ENCODE measurements around the gene MIX23. TPM values are rescaled to one million over a fixed set of nuclear protein-coding genes. Genes with fewer than 3 reads are reported as not detected.

The MIX23 gene
- total RNA-seq, 1 donor from 2014 or later, result 46.6 TPM

DNA sequence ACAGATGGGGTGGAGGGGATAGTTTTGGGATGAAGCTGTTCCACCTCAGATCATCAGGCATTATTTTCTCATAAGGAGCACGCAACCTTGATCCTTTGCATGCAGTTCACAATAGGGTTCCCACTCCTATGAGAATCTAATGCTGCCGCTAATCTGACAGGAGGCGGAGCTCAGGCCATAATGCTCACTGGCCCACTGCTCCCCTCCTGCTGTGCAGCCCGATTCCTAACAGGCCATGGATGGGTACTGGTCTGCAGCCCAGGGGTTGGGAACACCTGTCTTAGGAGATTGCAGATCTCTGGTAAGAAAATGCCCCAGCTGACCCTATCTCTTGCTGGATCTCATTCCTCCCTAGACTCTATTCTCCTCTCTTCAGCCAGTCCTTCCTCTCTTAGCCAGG, 51.1 kb downstream of the MIX23 start:
- Histone ChIP-seq H3K27me3 (ENCODE audit: insufficient read depth, low read length) (no peaks in the 10 kb centered on the region), H3K9ac (ENCODE audit: low read length) (no peak overlapping the region), H3K27ac (ENCODE audit: low read depth, low read length) (no peak overlapping the region), H4K20me1 (ENCODE audit: insufficient read depth, low read length) (no peaks in the 10 kb centered on the region), H3K4me2 (ENCODE audit: low read length) (no peak overlapping the region), H3K4me1 (ENCODE audit: insufficient read depth, low read length) (no peaks in the 10 kb centered on the region), H3K79me2 (ENCODE audit: insufficient read depth, low read length) (no peaks in the 10 kb centered on the region), H3K9me3 (ENCODE audit: insufficient read depth, low read depth, low read length) (no peaks in the 10 kb centered on the region), H3K4me3 (ENCODE audit: insufficient read depth, low read depth, low read length) (no peak overlapping the region), H3K36me3 (ENCODE audit: insufficient read depth, low read length) (no peaks in the 10 kb centered on the region), H2AFZ (ENCODE audit: low read depth, low read length) (no peak overlapping the region)
- DNase-seq (ENCODE audit: low read depth) (no peak), FAIRE-seq (no peak)
- Mint-ChIP-seq H3K9me3 (ENCODE audit: unreplicated experiment) (no peaks in the 10 kb centered on the region), H3K4me1 (ENCODE audit: low read depth, unreplicated experiment) (no peaks in the 10 kb centered on the region), H3K4me3 (ENCODE audit: unreplicated experiment) (no peak overlapping the region), H3K36me3 (ENCODE audit: low read depth, unreplicated experiment) (no peaks in the 10 kb centered on the region), H3K27ac (ENCODE audit: unreplicated experiment) (no peak overlapping the region), H3K27me3 (ENCODE audit: low read depth, unreplicated experiment) (peaks cover 11% of the 10 kb centered on the region)
- TF ChIP-seq, protein P1, sequence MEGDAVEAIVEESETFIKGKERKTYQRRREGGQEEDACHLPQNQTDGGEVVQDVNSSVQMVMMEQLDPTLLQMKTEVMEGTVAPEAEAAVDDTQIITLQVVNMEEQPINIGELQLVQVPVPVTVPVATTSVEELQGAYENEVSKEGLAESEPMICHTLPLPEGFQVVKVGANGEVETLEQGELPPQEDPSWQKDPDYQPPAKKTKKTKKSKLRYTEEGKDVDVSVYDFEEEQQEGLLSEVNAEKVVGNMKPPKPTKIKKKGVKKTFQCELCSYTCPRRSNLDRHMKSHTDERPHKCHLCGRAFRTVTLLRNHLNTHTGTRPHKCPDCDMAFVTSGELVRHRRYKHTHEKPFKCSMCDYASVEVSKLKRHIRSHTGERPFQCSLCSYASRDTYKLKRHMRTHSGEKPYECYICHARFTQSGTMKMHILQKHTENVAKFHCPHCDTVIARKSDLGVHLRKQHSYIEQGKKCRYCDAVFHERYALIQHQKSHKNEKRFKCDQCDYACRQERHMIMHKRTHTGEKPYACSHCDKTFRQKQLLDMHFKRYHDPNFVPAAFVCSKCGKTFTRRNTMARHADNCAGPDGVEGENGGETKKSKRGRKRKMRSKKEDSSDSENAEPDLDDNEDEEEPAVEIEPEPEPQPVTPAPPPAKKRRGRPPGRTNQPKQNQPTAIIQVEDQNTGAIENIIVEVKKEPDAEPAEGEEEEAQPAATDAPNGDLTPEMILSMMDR (IDR thresholded peaks at IDR 0.05; ENCODE audit: insufficient read depth, low read depth, low read length), result no peak
- no peak for TF ChIP-seq EZH2 (IDR thresholded peaks at IDR 0.05; ENCODE audit: insufficient read depth, low read length)

DNA sequence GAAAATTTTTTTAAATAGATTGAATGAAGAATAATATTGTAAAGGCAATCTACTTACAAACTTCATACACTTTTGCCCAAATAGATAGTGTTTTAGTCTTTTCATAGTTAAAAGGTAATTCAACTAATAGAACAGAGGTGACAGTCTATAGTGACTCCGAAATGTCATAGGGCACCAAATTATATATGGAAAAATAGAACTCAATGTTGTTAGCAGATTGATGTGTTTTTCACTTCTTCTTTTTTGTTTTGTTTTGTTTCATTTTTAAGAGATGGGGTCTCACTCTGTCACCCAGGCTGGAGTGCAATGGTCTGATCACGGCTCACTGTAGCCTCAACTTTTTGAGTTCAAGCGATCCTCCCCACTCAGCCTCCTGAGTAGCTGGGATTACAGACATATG, 57.3 kb downstream of the MIX23 start:
- no peaks in the 10 kb centered on the region for H3K36me3 ChIP-seq (ENCODE audit: insufficient read depth, low read length)
- H3K9me3 ChIP-seq (ENCODE audit: insufficient read depth, low read depth, low read length), result no peaks in the 10 kb centered on the region
- no peaks in the 10 kb centered on the region for H3K4me1 ChIP-seq (ENCODE audit: insufficient read depth, low read length)
- H3K27ac ChIP-seq (ENCODE audit: low read depth, low read length), result no peak overlapping the region
- Mint-ChIP-seq H3K27ac (ENCODE audit: unreplicated experiment) (no peak overlapping the region), H3K4me1 (ENCODE audit: low read depth, unreplicated experiment) (no peaks in the 10 kb centered on the region), H3K4me3 (ENCODE audit: unreplicated experiment) (no peak overlapping the region), H3K27me3 (ENCODE audit: low read depth, unreplicated experiment) (peaks cover 2% of the 10 kb centered on the region), H3K36me3 (ENCODE audit: low read depth, unreplicated experiment) (no peaks in the 10 kb centered on the region), H3K9me3 (ENCODE audit: unreplicated experiment) (no peaks in the 10 kb centered on the region)
- no peak for FAIRE-seq
- TF ChIP-seq EZH2 (IDR thresholded peaks at IDR 0.05; ENCODE audit: insufficient read depth, low read length), result no peak
- TF ChIP-seq, protein P1 (IDR thresholded peaks at IDR 0.05; ENCODE audit: insufficient read depth, low read depth, low read length), result no peak
- no peaks in the 10 kb centered on the region for H3K79me2 ChIP-seq (ENCODE audit: insufficient read depth, low read length)
- H4K20me1 ChIP-seq (ENCODE audit: insufficient read depth, low read length), result no peaks in the 10 kb centered on the region
- H3K9ac ChIP-seq (ENCODE audit: low read length), result no peak overlapping the region
- no peak overlapping the region for H2AFZ ChIP-seq (ENCODE audit: low read depth, low read length)
- no peaks in the 10 kb centered on the region for H3K27me3 ChIP-seq (ENCODE audit: insufficient read depth, low read length)
- no peak for DNase-seq (ENCODE audit: low read depth)
- H3K4me2 ChIP-seq (ENCODE audit: low read length), result no peak overlapping the region
- no peak overlapping the region for H3K4me3 ChIP-seq (ENCODE audit: insufficient read depth, low read depth, low read length)

DNA sequence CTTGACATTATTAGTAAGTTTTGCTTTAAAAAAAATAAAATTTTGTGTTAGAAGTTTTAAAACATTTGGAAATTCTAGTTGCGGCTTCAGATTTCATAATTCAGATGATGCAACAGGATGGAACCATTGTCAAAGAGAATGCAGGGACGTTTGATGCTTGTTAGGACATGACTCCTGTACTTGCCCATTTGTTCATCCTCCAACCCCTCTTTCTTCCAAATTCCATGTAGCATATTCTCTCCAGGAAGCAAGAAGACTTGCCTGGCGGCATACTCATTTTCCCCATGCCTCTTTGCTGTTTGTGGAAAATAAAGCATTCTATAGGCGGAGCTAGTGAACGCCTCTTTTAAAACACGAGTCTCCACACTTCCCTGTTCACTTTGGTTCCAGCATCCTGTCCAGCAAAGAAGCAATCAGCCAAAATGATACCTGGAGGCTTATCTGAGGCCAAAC, 58.1 kb downstream of the MIX23 start, which contains the start of gene CSTA:
Gene CSTA, plus strand, starts transcription at position 378 of the 453 bp plus-strand sequence. Its CDS starts 45 bp downstream, at position 423.
- H3K4me3 ChIP-seq (ENCODE audit: insufficient read depth, low read depth, low read length), result no peak within 1 kb of the TSS
- H3K4me2 ChIP-seq (ENCODE audit: low read length), result no peak within 1 kb of the TSS
- Mint-ChIP-seq H3K4me3 (ENCODE audit: unreplicated experiment) (no peak within 1 kb of the TSS), H3K9me3 (ENCODE audit: unreplicated experiment) (peaks cover 2% of the 10 kb centered on the region), H3K27me3 (ENCODE audit: low read depth, unreplicated experiment) (peaks cover 3% of the 10 kb centered on the region), H3K36me3 (ENCODE audit: low read depth, unreplicated experiment) (no peaks in the 10 kb centered on the region), H3K4me1 (ENCODE audit: low read depth, unreplicated experiment) (no peaks in the 10 kb centered on the region), H3K27ac (ENCODE audit: unreplicated experiment) (no peak within 1 kb of the TSS)
- FAIRE-seq (no peak), DNase-seq (ENCODE audit: low read depth) (no peak)
- H3K36me3 ChIP-seq (ENCODE audit: insufficient read depth, low read length), result no peaks in the 10 kb centered on the region
- H3K4me1 ChIP-seq (ENCODE audit: insufficient read depth, low read length), result no peaks in the 10 kb centered on the region
- TF ChIP-seq, protein P1 (IDR thresholded peaks at IDR 0.05; ENCODE audit: insufficient read depth, low read depth, low read length), result no peak
- TF ChIP-seq EZH2 (IDR thresholded peaks at IDR 0.05; ENCODE audit: insufficient read depth, low read length), result no peak
- no peak within 1 kb of the TSS for H3K27ac ChIP-seq (ENCODE audit: low read depth, low read length)
- no peaks in the 10 kb centered on the region for H3K9me3 ChIP-seq (ENCODE audit: insufficient read depth, low read depth, low read length)
- H3K9ac ChIP-seq (ENCODE audit: low read length), result no peak within 1 kb of the TSS
- no peak within 1 kb of the TSS for H2AFZ ChIP-seq (ENCODE audit: low read depth, low read length)
- no peaks in the 10 kb centered on the region for H4K20me1 ChIP-seq (ENCODE audit: insufficient read depth, low read length)
- H3K27me3 ChIP-seq (ENCODE audit: insufficient read depth, low read length), result no peaks in the 10 kb centered on the region
- H3K79me2 ChIP-seq (ENCODE audit: insufficient read depth, low read length), result no peaks in the 10 kb centered on the region
